ENCODE measurements around the gene MLLT3. TPM values are rescaled to one million over a fixed set of nuclear protein-coding genes. Genes with fewer than 3 reads are reported as not detected.

Gene MLLT3
- total RNA-seq, 1 experiment from 2014 or later, result 21.6 TPM

- Histone ChIP-seq H3K4me2 (peak overlapping the region; percentile 65), H3K4me1 (replicated peaks; ENCODE audit: insufficient read depth) (peaks cover 25% of the 10 kb centered on the region), H3K36me3 (ENCODE audit: low read depth) (no peaks in the 10 kb centered on the region), H3K27ac (peak overlapping the region; percentile 58), H3K79me2 (ENCODE audit: low read depth) (no peaks in the 10 kb centered on the region), H3K9me3 (ENCODE audit: insufficient read depth, low read depth) (no peaks in the 10 kb centered on the region), H4K20me1 (ENCODE audit: insufficient read depth) (no peaks in the 10 kb centered on the region), H3K9me2 (ENCODE audit: insufficient read depth) (no peaks in the 10 kb centered on the region), H3K4me3 (no peak overlapping the region; the same call in 1 of the 2 replicates), H2AFZ (no peak overlapping the region), H3F3A (ENCODE audit: insufficient read depth, low read depth) (peaks cover 6% of the 10 kb centered on the region; the same call in 1 of the 2 replicates), H3K27me3 (ENCODE audit: insufficient read depth, low read depth) (no peaks in the 10 kb centered on the region)
- intact Hi-C loops (cut with micrococcal nuclease; ENCODE audit: unreplicated experiment), result loop anchor here (2.0 kb wide), 2 partner anchors 30 to 68 kb away; no protein-coding TSS in a partner anchor
- POLR2A ChIA-PET (ENCODE audit: unreplicated experiment), result no interaction called here
- CTCF ChIA-PET, result interaction anchor here (0.6 kb wide), 1 partner anchor 20 kb away, joined by 3 read pairs; no protein-coding TSS in a partner anchor
- DNase-seq, result peak; percentile 20 to 76
- BruUV-seq (replicated peaks), result no TSS peak
- TF ChIP-seq EZH2 (IDR thresholded peaks at IDR 0.05; ENCODE audit: low read depth), result no peak
Measured at GRCh38 chr9:20580673-20581072, 41.6 kb downstream of the MLLT3 start.

GRCh38 chr9:20579524-20580314 lies 42.6 kb downstream of the MLLT3 start:
- DNase-seq, result peak in 1 of 2 experiments; percentile 63
- Histone ChIP-seq H4K20me1 (ENCODE audit: insufficient read depth) (no peaks in the 10 kb centered on the region), H3F3A (ENCODE audit: insufficient read depth, low read depth) (peaks cover 6% of the 10 kb centered on the region; the same call in 1 of the 2 replicates), H2AFZ (no peak overlapping the region), H3K4me3 (no peak overlapping the region), H3K9me3 (ENCODE audit: insufficient read depth, low read depth) (no peaks in the 10 kb centered on the region), H3K4me2 (peak overlapping the region; percentile 65), H3K36me3 (ENCODE audit: low read depth) (no peaks in the 10 kb centered on the region), H3K27ac (no peak overlapping the region), H3K4me1 (replicated peaks; ENCODE audit: insufficient read depth) (peaks cover 25% of the 10 kb centered on the region), H3K9me2 (ENCODE audit: insufficient read depth) (no peaks in the 10 kb centered on the region), H3K27me3 (ENCODE audit: insufficient read depth, low read depth) (no peaks in the 10 kb centered on the region), H3K79me2 (ENCODE audit: low read depth) (no peaks in the 10 kb centered on the region)
- ChIA-PET CTCF (interaction anchor here (1.4 kb wide), 1 partner anchor 38 kb away, joined by 3 read pairs; no protein-coding TSS in a partner anchor), POLR2A (ENCODE audit: unreplicated experiment) (interaction anchor here (0.7 kb wide), 1 partner anchor 544 kb away, joined by 3 read pairs; no protein-coding TSS in a partner anchor)
- no TSS peak for BruUV-seq (replicated peaks)
- intact Hi-C loops (cut with micrococcal nuclease; ENCODE audit: unreplicated experiment), result loop anchor here (1.0 to 2.0 kb wide), 3 partner anchors 29 to 67 kb away; no protein-coding TSS in a partner anchor
- TF ChIP-seq EZH2 (IDR thresholded peaks at IDR 0.05; ENCODE audit: low read depth) (no peak), CTCF (conservative IDR thresholded peaks at IDR 0.05) (no peak)

DNA sequence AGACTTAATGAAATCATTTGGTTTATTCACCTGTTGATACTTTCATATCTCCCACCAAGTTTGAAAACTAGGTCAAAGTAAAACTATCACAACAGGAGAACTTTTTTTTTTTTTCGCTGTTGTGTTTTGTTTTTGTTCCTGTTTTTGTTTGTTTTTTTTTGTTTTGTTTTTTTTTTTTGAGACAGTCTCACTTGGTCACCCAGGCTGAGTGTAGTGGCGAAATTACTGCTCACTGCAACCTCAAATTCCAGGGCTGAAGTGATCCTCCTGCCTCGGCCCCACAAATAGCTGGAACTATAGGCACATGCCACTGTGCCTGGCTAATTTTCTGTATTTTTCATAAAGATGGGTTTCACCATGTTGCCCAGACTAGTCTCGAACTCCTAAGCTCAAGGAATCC lies 49.3 kb downstream of the MLLT3 start:
- Histone ChIP-seq H2AFZ (no peak overlapping the region), H3K9me3 (ENCODE audit: insufficient read depth, low read depth) (no peaks in the 10 kb centered on the region), H3K27ac (no peak overlapping the region), H3F3A (ENCODE audit: insufficient read depth, low read depth) (no peaks in the 10 kb centered on the region), H3K27me3 (ENCODE audit: insufficient read depth, low read depth) (no peaks in the 10 kb centered on the region), H3K36me3 (ENCODE audit: low read depth) (no peaks in the 10 kb centered on the region), H3K4me1 (replicated peaks; ENCODE audit: insufficient read depth) (peaks cover 13% of the 10 kb centered on the region), H4K20me1 (ENCODE audit: insufficient read depth) (no peaks in the 10 kb centered on the region), H3K9me2 (ENCODE audit: insufficient read depth) (no peaks in the 10 kb centered on the region), H3K79me2 (ENCODE audit: low read depth) (0 out of 2 replicates have a peak, but pooled peaks cover 8% of the 10 kb centered on the region), H3K4me3 (no peak overlapping the region), H3K4me2 (no peak overlapping the region)
- ChIA-PET CTCF (no interaction called here), POLR2A (ENCODE audit: unreplicated experiment) (no interaction called here)
- intact Hi-C loops (cut with micrococcal nuclease; ENCODE audit: unreplicated experiment), result no loop called here
- no peak for DNase-seq
- BruUV-seq (replicated peaks), result no TSS peak
- TF ChIP-seq EZH2 (IDR thresholded peaks at IDR 0.05; ENCODE audit: low read depth) (no peak), CTCF (conservative IDR thresholded peaks at IDR 0.05) (no peak)
